Measurements from ENCODE around the gene MYLIP.
A peak's percentile ranks its signal among the peaks of the same experiment; 100 is the strongest.

The MYLIP gene

GRCh38 chr6:16163535-16164300 is 34.8 kb downstream of the MYLIP start:
- H3K27ac ChIP-seq (ENCODE audit: extremely low read depth, low read depth, low read length) = no peak overlapping the region
- H3K36me3 ChIP-seq (ENCODE audit: control insufficient read depth in 2 of 2, insufficient read depth in 1 of 2, low read length in 2 of 2) = no peaks in the 10 kb centered on the region
- CTCF ChIA-PET = interaction anchor here (0.6 to 2.6 kb wide), 6 partner anchors 19 to 472 kb away, joined by 3 to 8 read pairs (median 6); no protein-coding TSS in a partner anchor
- no peaks in the 10 kb centered on the region for H3K9me3 ChIP-seq (ENCODE audit: control insufficient read depth, insufficient read depth, low read depth, low read length)
- POLR2A ChIA-PET = interaction anchor here (0.5 to 1.2 kb wide), 3 partner anchors 35 to 764 kb away, joined by 3 to 7 read pairs (median 4); partner anchors contain the start of gene MYLIP
- H3K4me3 ChIP-seq (ENCODE audit: low read depth, low read length) = no peak overlapping the region
- TF ChIP-seq ZNF335 (tag by site-specific recombination; conservative IDR thresholded peaks at IDR 0.05) (peak; percentile 45), ZSCAN23 (tag by site-specific recombination; IDR thresholded peaks at IDR 0.05) (no peak)
- peaks cover 6% of the 10 kb centered on the region; the same call in 1 of the 2 replicates for H3K4me1 ChIP-seq (ENCODE audit: control insufficient read depth, insufficient read depth, low read length)

- ChIA-PET POLR2A (interaction anchor here (1.0 kb wide), 1 partner anchor 37 kb away, joined by 4 read pairs; the partner anchor contains the start of gene MYLIP), CTCF (interaction anchor here (0.6 to 2.1 kb wide), 7 partner anchors 14 to 474 kb away, joined by 3 to 10 read pairs (median 3); partner anchors contain the start of gene MYLIP)
- Histone ChIP-seq H3K4me3 (ENCODE audit: low read depth, low read length) (no peak overlapping the region), H3K27ac (ENCODE audit: extremely low read depth, low read depth, low read length) (no peak overlapping the region), H3K9me3 (ENCODE audit: control insufficient read depth, insufficient read depth, low read depth, low read length) (no peaks in the 10 kb centered on the region), H3K36me3 (ENCODE audit: control insufficient read depth in 2 of 2, insufficient read depth in 1 of 2, low read length in 2 of 2) (no peaks in the 10 kb centered on the region), H3K4me1 (ENCODE audit: control insufficient read depth, insufficient read depth, low read length) (peaks cover 6% of the 10 kb centered on the region; the same call in 1 of the 2 replicates)
- TF ChIP-seq ZNF670 (tag by site-specific recombination; IDR thresholded peaks at IDR 0.05; ENCODE audit: low read depth) (no peak), ZNF169 (tag by site-specific recombination; IDR thresholded peaks at IDR 0.05) (no peak), HOXD13 (CRISPR knock-in tag; IDR thresholded peaks at IDR 0.05; ENCODE audit: borderline replicate concordance) (no peak), ZNF629 (tag by site-specific recombination; IDR thresholded peaks at IDR 0.05) (no peak), TRIM28 (IDR thresholded peaks at IDR 0.05; ENCODE audit: borderline replicate concordance, low read length) (no peak), ZNF843 (tag by site-specific recombination; IDR thresholded peaks at IDR 0.05) (no peak), SCRT1 (tag by site-specific recombination; IDR thresholded peaks at IDR 0.05; ENCODE audit: borderline replicate concordance) (no peak), ZNF677 (tag by site-specific recombination; IDR thresholded peaks at IDR 0.05) (no peak), ZNF223 (tag by site-specific recombination; IDR thresholded peaks at IDR 0.05) (no peak), BCL6B (tag by site-specific recombination; IDR thresholded peaks at IDR 0.05) (no peak), HOXC10 (CRISPR knock-in tag; IDR thresholded peaks at IDR 0.05) (no peak), ZNF140 (tag by site-specific recombination; IDR thresholded peaks at IDR 0.05) (no peak), ZNF645 (tag by site-specific recombination; IDR thresholded peaks at IDR 0.05) (no peak), ZNF248 (tag by site-specific recombination; IDR thresholded peaks at IDR 0.05) (no peak), ZNF404 (tag by site-specific recombination; IDR thresholded peaks at IDR 0.05) (no peak), ZNF175 (tag by site-specific recombination; IDR thresholded peaks at IDR 0.05) (no peak), ZNF768 (tag by site-specific recombination; IDR thresholded peaks at IDR 0.05) (no peak)
These were observed 36.8 kb downstream of the MYLIP start for GRCh38 chr6:16165641-16166040.
